GM12878 (cell line): ENCODE measurements around the gene TRNT1. TPM values are rescaled to one million over a fixed set of nuclear protein-coding genes. Genes with fewer than 3 reads are reported as not detected.

Source experiments
- ATAC-seq: fragments of 200-7000 bp; cut with Tn5 transposase; 3 replicates; pipeline ENCODE4 v1.9.1; 2020; ENCODE audit warnings: mild to moderate bottlenecking, moderate library complexity
- BruUV-seq: library from RNA; stranded (reverse); fragments of 400-500 nt; replicated peaks from 2 replicates; lab custom pipeline; 2021; lab: Mats Ljungman, UMichigan
- CTCF ChIA-PET: fragments of 300-600 bp; sonication (Branson Sonifier 250); formaldehyde crosslinking; extraction: SDS; loops from one replicate; lab custom pipeline; 2021; ENCODE audit warnings: inconsistent platforms; lab: Yijun Ruan, JAX
- POLR2A ChIA-PET: fragments of 350-600 bp; formaldehyde crosslinking; extraction: SDS; loops from one replicate; lab custom pipeline; 2021; ENCODE audit warnings: inconsistent platforms; lab: Charles Lee
- RAD21 ChIA-PET: fragments of 300-600 bp; sonication (Branson Sonifier 250); formaldehyde crosslinking; loops from one replicate; lab custom pipeline; 2023; ENCODE audit warnings: antibody characterized with exemption; ENCODE audit not compliant: unreplicated experiment; lab: Charles Lee
- SMC1A ChIA-PET: fragments of 300-600 bp; sonication (Branson Sonifier 250); formaldehyde crosslinking; loops from one replicate; lab custom pipeline; 2023; ENCODE audit not compliant: unreplicated experiment, uncharacterized antibody; lab: Charles Lee
- DNase-seq: peaks from one replicate; pipeline ENCODE4 v3.0.0-alpha.2; 2011; ENCODE audit warnings: low read depth, low spot score
- FAIRE-seq: peaks from 3 replicates; lab custom pipeline; 2011; peaks lifted over from hg19 to GRCh38; lab: Jason Lieb, UNC
- H2AFZ ChIP-seq: 2 replicates; pipeline ENCODE4 v1.6.0; 2011; ENCODE audit warnings: low read depth, low read length, control low read depth; ENCODE audit not compliant: control insufficient read depth
- H3K27ac ChIP-seq: 2 replicates; pipeline ENCODE4 v1.5.1; 2011; ENCODE audit warnings: control low read depth; ENCODE audit not compliant: control insufficient read depth, insufficient read depth
- H3K27me3 ChIP-seq, 2 experiments: replicated peaks in 1 of 2; 2 replicates each; pipeline versions ENCODE4 v1.6.0 to v1.6.1; 2011; ENCODE audit warnings: low read length in 1 of 2; ENCODE audit not compliant: control insufficient read depth in 2 of 2, insufficient read depth in 2 of 2
- H3K36me3 ChIP-seq, 2 experiments: 2 replicates each; pipeline ENCODE4 v1.5.1; 2011; ENCODE audit warnings: low read length in 1 of 2; ENCODE audit not compliant: control insufficient read depth in 2 of 2, insufficient read depth in 2 of 2
- H3K4me1 ChIP-seq: 2 replicates; pipeline ENCODE4 v1.6.1; 2011; ENCODE audit warnings: mild to moderate bottlenecking, low read length, moderate library complexity, mixed read lengths; ENCODE audit not compliant: control insufficient read depth, insufficient read depth
- H3K4me2 ChIP-seq: 2 replicates; pipeline ENCODE4 v1.6.0; 2011; ENCODE audit warnings: control low read depth; ENCODE audit not compliant: control insufficient read depth, insufficient read depth
- H3K4me3 ChIP-seq: fragments of 200-600 bp; sonication (generic); 2 replicates; pipeline ENCODE4 v1.5.1; 2016
- H3K79me2 ChIP-seq: 2 replicates; pipeline ENCODE4 v1.6.0; 2011; ENCODE audit warnings: low read length; ENCODE audit not compliant: control insufficient read depth, insufficient read depth
- H3K9ac ChIP-seq: 2 replicates; pipeline ENCODE4 v1.8.0; 2011; ENCODE audit warnings: low read length, control low read depth, mixed read lengths; ENCODE audit not compliant: control insufficient read depth, insufficient read depth
- H3K9me3 ChIP-seq: replicated peaks from 3 replicates; pipeline ENCODE4 v1.5.1; 2011; ENCODE audit warnings: mild to moderate bottlenecking, low read length; ENCODE audit not compliant: control insufficient read depth, insufficient read depth
- H4K20me1 ChIP-seq: 2 replicates; pipeline ENCODE4 v1.6.0; 2011; ENCODE audit not compliant: control insufficient read depth, insufficient read depth
- CREB1 ChIP-seq: IDR thresholded peaks from 2 replicates; pipeline ENCODE4 v1.6.1; 2012; ENCODE audit warnings: low read depth, mild to moderate bottlenecking, inconsistent platforms
- JUND ChIP-seq: IDR thresholded peaks from 2 replicates; pipeline ENCODE4 v1.6.1; 2012; ENCODE audit warnings: low read depth, mild to moderate bottlenecking, low read length, improper control_type of control experiment, moderate library complexity
- MXI1 ChIP-seq: fragments of 150-350 bp; IDR thresholded peaks from 2 replicates; pipeline ENCODE4 v1.6.1; 2011; ENCODE audit warnings: low read depth, mild to moderate bottlenecking, inconsistent platforms, low read length, improper control_type of control experiment
- NFYA ChIP-seq: IDR thresholded peaks from 2 replicates; pipeline ENCODE4 v1.6.1; 2011; ENCODE audit warnings: low read depth, mild to moderate bottlenecking, low read length, improper control_type of control experiment, borderline replicate concordance
- NR2C1 ChIP-seq: fragments of 450-650 bp; IDR thresholded peaks from 2 replicates; pipeline ENCODE4 v1.6.1; 2017; ENCODE audit warnings: antibody characterized with exemption, mild to moderate bottlenecking, moderate library complexity
- PAX5 ChIP-seq: IDR thresholded peaks from 2 replicates; pipeline ENCODE4 v1.6.1; 2011; ENCODE audit warnings: low read depth, low read length, borderline replicate concordance
- SIN3A ChIP-seq: IDR thresholded peaks from 2 replicates; pipeline ENCODE4 v1.6.1; 2012; ENCODE audit warnings: low read depth, low read length, improper control_type of control experiment
- TARDBP ChIP-seq: IDR thresholded peaks from 2 replicates; pipeline ENCODE4 v1.6.1; 2016; ENCODE audit warnings: borderline replicate concordance
- YY1 ChIP-seq: IDR thresholded peaks from 2 replicates; pipeline ENCODE4 v1.6.1; 2011; ENCODE audit warnings: low read depth, mild to moderate bottlenecking, low read length
- ZBED1 ChIP-seq: IDR thresholded peaks from 2 replicates; pipeline ENCODE4 v1.6.1; 2016; ENCODE audit warnings: borderline replicate concordance
- WGBS: methylation state at CpG from one replicate; pipeline ENCODE4 v1.1.6; 2016; ENCODE audit warnings: low lambda C conversion rate; ENCODE audit not compliant: insufficient replicate concordance, insufficient coverage; ENCODE audit errors: missing lambda C conversion rate; 5-methylcytosine and 5-hydroxymethylcytosine counted together
- in situ Hi-C: fragments of 300-500 bp; cut with MboI; formaldehyde crosslinking; loops from 9 replicates; pipeline ENCODE4 v1.14.3; 2018; ENCODE audit warnings: mixed read lengths
- intact Hi-C: fragments of 100-400 bp; cut with micrococcal nuclease; formaldehyde crosslinking; loops from one replicate; pipeline ENCODE4 v1.14.2; 2022; ENCODE audit not compliant: unreplicated experiment
- polyA plus RNA-seq, 11 experiments: library from polyadenylated mRNA; depleted of rRNA in 4 of 11; unstranded in 6 of 11; stranded (reverse) in 5 of 11; fragments of >200 nt; fragmentation: Nextera tagmentation in 4 of 11; fragmentation: Illumina TruSeq in 1 of 11; extraction: Ambion mirVana in 4 of 11; extraction: Trizol in 1 of 11; gene quantifications; 1 replicate in 1 of 11; 2 replicates in 10 of 11; pipeline versions ENCODE4 v1.2.1 to v1.2.3, GENCODE V29; 2011 to 2016; ENCODE audit warnings: inconsistent platforms in 2 of 11, missing spikeins in 2 of 11, low read depth in 1 of 11
- total RNA-seq, 4 experiments: library from RNA; depleted of rRNA in 3 of 4; stranded (reverse); fragments of >200 nt in 3 of 4; fragmentation: Illumina TruSeq in 1 of 4; extraction: Trizol in 1 of 4; gene quantifications; 2 replicates each; pipeline versions ENCODE4 v1.2.1 to v1.2.3, GENCODE V29; 2013 to 2021
- TF ChIP-seq, protein P1 (sequence below): fragments of 450-650 bp; formaldehyde crosslinking; IDR thresholded peaks from 2 replicates; pipeline ENCODE4 v1.5.0; 2022; ENCODE audit warnings: mild to moderate bottlenecking, missing genetic modification characterization

TRNT1 gene
- total and polyA plus RNA-seq, 10 of the 15 experiments (the other 5 are each of a cell fraction or from before 2014, with no cell fraction given): 28.6 to 54.9 (median 36.6) TPM

DNA sequence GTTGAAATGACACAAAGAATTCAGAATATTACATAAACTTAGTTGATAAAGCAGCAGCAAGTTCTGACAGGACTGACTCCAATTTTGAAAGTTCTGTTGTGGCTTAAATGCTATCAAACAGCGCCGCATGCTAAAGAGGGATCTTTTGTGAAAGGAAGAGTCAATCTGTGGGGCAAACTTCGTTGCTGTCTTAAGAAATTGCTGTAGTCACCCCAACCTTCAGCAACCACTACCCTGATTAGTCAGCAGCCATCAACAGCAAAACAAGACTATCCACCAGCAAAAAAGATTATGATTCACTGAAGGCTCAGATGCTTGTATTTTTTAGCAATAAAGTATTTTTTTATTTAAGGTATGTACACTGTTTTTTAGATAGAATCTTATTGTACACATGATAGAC, 38.5 kb downstream of the TRNT1 start (continued):
- TF ChIP-seq, protein P1, sequence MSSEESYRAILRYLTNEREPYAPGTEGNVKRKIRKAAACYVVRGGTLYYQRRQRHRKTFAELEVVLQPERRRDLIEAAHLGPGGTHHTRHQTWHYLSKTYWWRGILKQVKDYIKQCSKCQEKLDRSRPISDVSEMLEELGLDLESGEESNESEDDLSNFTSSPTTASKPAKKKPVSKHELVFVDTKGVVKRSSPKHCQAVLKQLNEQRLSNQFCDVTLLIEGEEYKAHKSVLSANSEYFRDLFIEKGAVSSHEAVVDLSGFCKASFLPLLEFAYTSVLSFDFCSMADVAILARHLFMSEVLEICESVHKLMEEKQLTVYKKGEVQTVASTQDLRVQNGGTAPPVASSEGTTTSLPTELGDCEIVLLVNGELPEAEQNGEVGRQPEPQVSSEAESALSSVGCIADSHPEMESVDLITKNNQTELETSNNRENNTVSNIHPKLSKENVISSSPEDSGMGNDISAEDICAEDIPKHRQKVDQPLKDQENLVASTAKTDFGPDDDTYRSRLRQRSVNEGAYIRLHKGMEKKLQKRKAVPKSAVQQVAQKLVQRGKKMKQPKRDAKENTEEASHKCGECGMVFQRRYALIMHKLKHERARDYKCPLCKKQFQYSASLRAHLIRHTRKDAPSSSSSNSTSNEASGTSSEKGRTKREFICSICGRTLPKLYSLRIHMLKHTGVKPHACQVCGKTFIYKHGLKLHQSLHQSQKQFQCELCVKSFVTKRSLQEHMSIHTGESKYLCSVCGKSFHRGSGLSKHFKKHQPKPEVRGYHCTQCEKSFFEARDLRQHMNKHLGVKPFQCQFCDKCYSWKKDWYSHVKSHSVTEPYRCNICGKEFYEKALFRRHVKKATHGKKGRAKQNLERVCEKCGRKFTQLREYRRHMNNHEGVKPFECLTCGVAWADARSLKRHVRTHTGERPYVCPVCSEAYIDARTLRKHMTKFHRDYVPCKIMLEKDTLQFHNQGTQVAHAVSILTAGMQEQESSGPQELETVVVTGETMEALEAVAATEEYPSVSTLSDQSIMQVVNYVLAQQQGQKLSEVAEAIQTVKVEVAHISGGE (CRISPR knock-in tag): no peak
- no peak for TF ChIP-seq JUND
- TF ChIP-seq PAX5: no peak
- no peak for TF ChIP-seq NFYA
- TF ChIP-seq ZBED1: no peak
- no peak for TF ChIP-seq MXI1
- no peak for TF ChIP-seq NR2C1
- TF ChIP-seq SIN3A: no peak
- TF ChIP-seq TARDBP: no peak

DNA sequence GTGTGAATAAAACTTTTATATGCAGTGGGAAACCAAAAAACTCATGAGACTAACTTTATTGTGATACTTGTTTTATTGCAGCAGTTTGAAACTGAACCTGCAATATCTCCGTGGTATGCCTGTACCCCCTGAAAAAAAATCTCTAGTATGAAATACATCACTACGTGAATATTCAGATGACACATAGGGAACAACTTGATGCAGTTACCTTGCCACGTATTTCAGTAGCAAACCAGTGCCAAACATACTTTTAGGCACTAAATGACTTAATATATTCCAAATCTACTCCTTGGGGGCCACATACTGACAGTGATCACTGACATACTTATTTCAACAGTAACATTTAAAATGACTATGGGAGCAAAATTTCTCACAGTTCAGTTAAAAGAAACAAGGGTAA, 38.9 kb downstream of the TRNT1 start:
- 42% methylated on average over 3 of the region's 3 CpGs for WGBS
- H3K4me2 ChIP-seq: no peak overlapping the region
- no peak overlapping the region for H3K4me3 ChIP-seq
- H3K79me2 ChIP-seq: no peaks in the 10 kb centered on the region
- no peak for ATAC-seq
- BruUV-seq: no TSS peak
- RAD21 ChIA-PET: no interaction called here
- no peak for DNase-seq
- in situ Hi-C loops (no loop called here), intact Hi-C loops (no loop called here)
- H3K9ac ChIP-seq: no peak overlapping the region
- peaks cover 0 to 32% of the 10 kb centered on the region in 2 experiments; a peak in 2 of 4 replicates for H3K36me3 ChIP-seq
- no peaks in the 10 kb centered on the region for H4K20me1 ChIP-seq
- no peak overlapping the region for H3K27ac ChIP-seq
- TF ChIP-seq YY1: no peak
- no peak for TF ChIP-seq CREB1
- SMC1A ChIA-PET: no interaction called here
- CTCF ChIA-PET: no interaction called here
- H2AFZ ChIP-seq: no peak overlapping the region
- no peaks in the 10 kb centered on the region for H3K27me3 ChIP-seq
- H3K9me3 ChIP-seq: no peaks in the 10 kb centered on the region; the same call in 2 of the 3 replicates
- no peak for FAIRE-seq
- POLR2A ChIA-PET: no interaction called here
- no peaks in the 10 kb centered on the region for H3K4me1 ChIP-seq
